IPS-18c (cell line): Measurements from ENCODE around the gene DPH5.

Experiments
- H3K4me3 ChIP-seq: 2 replicates; pipeline ENCODE4 v1.7.0; 2013; ENCODE audit warnings: low read depth, mild to moderate bottlenecking, low read length, moderate library complexity; ENCODE audit not compliant: insufficient read depth
- H3K9me3 ChIP-seq: one replicate; pipeline ENCODE4 v1.6.1; 2013; ENCODE audit warnings: mild to moderate bottlenecking, low read length, moderate library complexity; ENCODE audit not compliant: control insufficient read depth, insufficient read depth

DPH5 gene

DNA sequence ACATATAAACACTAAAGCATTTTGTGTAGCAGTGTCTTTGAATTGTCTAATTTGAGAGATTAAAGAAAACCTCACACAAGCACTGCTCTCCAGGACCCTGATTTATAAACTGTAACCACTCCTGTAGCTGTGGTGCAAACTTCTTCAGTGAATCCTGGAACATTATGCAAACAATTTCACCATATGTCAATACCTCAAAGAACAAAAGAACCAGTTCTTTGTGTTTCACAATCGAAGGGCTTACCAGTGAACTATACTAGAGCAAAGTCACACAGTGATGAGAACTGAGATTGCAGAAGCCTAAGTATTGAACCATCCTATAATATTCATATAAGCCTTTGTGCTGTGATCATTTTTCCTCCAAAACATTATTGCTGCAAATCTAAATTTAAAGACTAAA lies 21.5 kb downstream of the DPH5 start:
- no peak overlapping the region for H3K4me3 ChIP-seq
- no peaks in the 10 kb centered on the region for H3K9me3 ChIP-seq

DNA sequence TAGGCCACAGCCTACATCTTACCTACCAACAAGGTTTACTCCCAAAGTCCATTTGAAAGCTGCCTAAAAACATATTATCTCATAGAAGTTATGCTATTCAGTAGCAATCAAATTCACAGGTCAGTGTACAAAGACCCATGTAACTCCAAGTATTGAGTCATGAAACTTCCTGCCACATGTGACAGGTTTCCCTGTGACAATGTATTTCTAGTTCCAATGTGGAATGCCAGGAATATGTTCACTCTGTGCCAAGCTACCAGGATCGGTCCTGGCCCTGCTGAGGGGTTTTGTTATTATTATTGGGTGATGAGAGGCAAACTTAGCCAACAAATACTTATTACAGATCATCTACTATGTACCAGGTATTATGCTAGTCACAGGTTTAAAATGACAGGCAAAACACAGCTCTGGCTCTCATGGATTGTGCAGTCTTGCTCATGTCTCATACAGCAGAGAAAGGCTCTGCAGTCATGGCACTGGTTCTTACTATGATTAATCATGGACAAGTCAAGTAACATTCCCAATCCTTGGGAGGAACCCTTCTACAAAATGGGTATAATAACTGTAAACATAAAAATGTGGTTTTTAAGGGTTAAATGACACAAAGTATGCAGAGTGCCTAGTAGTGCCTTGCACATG lies 22.5 kb downstream of the DPH5 start:
- Histone ChIP-seq H3K4me3 (no peak overlapping the region), H3K9me3 (no peaks in the 10 kb centered on the region)

DNA sequence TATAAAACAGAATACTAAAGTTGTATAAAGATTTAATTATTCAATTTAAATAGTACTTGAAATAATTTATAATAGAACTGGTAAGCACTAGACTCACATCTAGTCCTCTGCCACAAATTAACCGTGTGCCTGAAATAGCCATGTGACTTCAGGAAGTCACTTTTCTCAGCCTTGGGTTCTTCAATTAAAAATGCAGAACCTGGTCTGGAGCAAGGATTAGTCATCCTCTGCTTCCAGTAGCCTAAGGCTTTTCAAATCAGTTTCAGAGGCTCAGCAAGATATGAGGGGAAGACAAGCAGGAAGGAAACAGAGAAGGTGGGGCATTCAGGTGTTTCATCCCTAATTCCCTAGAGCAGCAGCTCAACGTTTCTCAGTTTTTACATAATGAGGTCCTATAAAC lies 23.0 kb downstream of the DPH5 start:
- H3K9me3 ChIP-seq: no peaks in the 10 kb centered on the region
- no peak overlapping the region for H3K4me3 ChIP-seq

DNA sequence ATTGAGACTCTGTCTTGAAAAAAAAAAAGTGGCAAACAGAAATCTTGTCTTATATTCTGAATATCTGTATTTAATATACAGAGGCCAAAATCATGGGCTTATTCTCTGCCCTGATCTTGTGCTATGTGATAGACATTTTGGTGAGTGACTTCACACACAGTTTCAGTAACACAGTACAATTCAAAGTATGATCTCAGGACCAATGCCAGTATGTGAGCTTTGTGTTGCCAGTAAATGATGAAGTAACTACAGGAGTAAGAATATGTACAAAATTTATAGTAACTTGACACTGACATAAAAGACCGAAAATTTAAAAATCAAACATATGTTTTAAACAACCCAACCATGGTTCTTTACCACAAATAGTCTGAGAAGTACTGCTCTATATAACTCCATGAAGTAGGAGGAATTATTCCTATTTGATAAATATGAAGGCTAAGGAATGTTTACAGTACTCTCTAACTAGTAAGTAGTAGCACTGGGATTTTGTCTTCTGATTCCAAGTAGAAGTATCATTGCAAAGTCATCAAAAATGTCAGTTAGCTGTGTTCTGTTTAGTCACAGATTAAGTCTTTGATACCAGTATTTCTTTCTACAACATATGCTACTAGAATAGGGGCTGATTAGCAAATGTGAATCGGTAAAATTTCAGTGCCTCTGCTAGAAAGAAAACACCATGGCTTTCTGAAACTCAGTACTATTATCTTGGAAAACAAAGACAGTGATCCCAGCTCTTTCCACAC lies 25.3 kb downstream of the DPH5 start:
- Histone ChIP-seq H3K4me3 (no peak overlapping the region), H3K9me3 (no peaks in the 10 kb centered on the region)

DNA sequence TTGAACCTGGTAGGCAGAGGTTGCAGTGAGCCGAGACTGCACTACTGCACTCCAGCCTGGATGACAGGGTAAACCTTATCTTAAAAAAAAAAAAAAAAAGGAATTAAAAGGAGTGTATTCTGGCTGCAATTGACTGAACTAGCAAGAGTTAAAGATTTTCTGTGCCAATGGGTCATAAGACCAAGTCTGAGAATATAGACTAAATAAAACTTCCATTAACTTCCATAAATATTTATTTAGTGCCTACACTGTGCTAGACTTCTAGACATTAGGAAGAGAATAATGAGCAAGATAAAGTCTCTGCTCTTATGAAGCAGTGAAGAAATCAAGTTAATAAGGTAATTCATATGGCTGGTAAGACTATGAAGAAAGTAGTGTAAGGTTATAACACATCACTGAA lies 27.2 kb downstream of the DPH5 start:
- Histone ChIP-seq H3K4me3 (no peak overlapping the region), H3K9me3 (no peaks in the 10 kb centered on the region)

DNA sequence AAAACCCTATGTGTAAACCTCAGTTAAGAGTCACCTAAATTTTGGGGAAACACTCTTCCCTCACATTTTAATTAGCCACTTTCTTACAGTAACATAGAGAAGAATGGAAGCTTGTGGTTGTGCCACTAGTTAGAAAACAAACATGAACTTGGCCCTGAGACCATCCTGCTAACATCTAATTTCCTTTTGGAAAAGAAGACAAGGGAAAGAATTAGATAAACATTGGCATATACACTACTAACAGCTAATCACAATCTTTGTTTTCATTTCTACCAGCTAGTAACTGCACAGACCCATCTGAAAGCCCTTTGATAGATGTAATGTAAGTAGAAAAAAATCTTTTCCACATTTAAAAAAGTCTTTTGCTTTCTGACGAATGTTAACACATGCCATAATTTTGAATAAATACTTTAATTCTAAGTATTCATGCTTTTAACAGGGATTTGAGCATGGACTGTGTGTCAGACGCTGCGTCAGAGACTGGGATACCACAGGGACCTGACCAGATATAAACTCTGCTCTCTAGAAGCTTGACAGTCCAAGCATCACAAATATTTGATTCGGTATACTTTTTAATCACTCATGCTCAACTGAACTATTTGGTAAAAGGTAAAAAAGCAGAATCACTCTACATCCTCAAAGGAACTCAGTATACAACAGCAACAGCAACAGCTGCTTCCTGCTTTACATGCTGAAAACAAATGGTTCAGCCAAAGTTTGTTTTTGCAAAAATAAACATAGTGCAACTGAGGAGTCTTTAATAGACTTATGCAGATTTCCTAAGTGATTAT lies 30.2 kb downstream of the DPH5 start:
- Histone ChIP-seq H3K4me3 (no peak overlapping the region), H3K9me3 (no peaks in the 10 kb centered on the region)

GRCh38 chr1:100989306-100990077 lies 36.1 kb downstream of the DPH5 start:
- Histone ChIP-seq H3K9me3 (no peaks in the 10 kb centered on the region), H3K4me3 (no peak overlapping the region)

DNA sequence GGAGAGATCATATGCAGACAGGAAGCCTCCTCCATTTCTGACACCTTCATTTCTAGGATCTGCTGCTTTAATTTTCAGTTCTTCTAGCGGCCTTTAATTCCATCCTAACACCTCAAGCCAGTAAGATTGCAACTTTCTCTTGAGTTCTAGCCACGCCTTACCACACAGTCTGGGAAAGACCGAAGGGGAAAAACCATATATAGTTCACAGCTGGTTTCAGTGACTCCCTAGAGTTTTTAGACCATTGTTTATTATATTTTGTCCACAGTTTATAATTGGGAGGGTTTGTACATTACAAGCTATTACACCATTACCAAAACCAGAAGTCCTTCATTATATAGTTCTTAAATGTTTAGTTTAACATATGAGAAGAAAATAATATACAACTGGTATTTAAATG lies 37.5 kb downstream of the DPH5 start:
- H3K9me3 ChIP-seq: no peaks in the 10 kb centered on the region
- no peak overlapping the region for H3K4me3 ChIP-seq

DNA sequence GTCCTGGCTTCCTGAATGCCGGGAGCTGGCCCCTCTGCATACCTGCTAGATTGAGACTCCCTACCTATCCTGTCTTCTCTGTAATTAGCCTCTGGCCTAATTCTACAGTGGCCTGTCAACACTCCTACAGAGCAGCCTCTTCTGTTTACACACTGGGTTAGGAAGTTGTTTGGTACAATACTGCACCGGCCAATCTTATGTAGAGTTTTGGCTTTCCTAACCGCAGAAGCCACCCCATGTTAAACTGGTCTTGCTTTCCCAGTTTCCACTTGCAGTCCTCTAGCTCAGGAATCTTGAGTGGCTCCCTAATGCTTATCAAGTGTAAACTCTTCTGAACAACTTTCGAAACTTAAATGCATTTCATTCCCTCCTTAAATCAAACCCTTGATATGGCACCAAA lies 42.8 kb downstream of the DPH5 start:
- H3K4me3 ChIP-seq: no peak overlapping the region
- no peaks in the 10 kb centered on the region for H3K9me3 ChIP-seq

GRCh38 chr1:100979631-100980030 lies 46.0 kb downstream of the DPH5 start:
- H3K9me3 ChIP-seq: no peaks in the 10 kb centered on the region
- H3K4me3 ChIP-seq: no peak overlapping the region

DNA sequence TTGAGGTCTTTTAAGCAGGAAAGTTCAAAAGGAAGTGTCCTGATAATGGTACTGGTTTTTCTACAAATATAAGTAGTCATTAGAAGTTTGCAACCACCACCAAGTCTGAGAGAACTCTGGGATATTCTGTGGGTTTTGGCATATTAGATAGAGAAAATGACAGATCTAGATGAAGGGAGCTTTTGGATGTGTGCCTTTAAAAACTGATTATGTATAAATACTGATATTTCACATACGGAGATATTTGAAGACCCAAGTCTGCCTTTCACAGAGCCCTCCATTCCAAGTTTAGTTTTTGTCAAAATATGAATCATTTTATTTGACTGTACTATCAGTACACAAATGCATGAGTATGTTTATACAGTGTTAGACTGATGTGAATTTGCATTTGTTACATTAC lies 48.6 kb downstream of the DPH5 start:
- H3K9me3 ChIP-seq: no peaks in the 10 kb centered on the region
- H3K4me3 ChIP-seq: no peak overlapping the region

- Histone ChIP-seq H3K9me3 (no peaks in the 10 kb centered on the region), H3K4me3 (no peak overlapping the region)
Measured at GRCh38 chr1:100972185-100972584, 53.4 kb downstream of the DPH5 start.

DNA sequence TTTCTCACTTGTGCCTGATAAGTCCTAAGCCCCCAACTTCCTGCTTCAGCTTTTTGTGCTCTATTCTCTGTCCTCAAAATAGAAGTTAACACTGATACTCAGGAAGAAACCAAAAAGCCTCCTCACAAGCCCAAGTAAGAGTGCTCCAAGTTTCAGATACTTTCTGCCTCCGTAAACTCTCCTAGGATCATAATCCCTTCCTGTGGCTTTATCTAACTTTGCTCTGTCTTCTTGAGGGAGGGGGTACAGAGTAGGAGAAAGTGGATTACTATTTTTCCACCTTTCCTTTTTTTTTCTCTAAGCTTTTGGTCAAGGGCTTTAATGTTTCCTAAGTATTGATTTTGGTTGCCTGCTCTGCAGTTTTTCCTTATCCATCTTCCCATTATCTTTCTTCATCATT lies 54.6 kb downstream of the DPH5 start:
- no peak overlapping the region for H3K4me3 ChIP-seq
- no peaks in the 10 kb centered on the region for H3K9me3 ChIP-seq

- H3K9me3 ChIP-seq: no peaks in the 10 kb centered on the region
- no peak overlapping the region for H3K4me3 ChIP-seq
Measured at GRCh38 chr1:100969327-100969726, 56.3 kb downstream of the DPH5 start.

- H3K4me3 ChIP-seq: no peak overlapping the region
- H3K9me3 ChIP-seq: no peaks in the 10 kb centered on the region
Measured at GRCh38 chr1:100968621-100969020, 57.0 kb downstream of the DPH5 start.

DNA sequence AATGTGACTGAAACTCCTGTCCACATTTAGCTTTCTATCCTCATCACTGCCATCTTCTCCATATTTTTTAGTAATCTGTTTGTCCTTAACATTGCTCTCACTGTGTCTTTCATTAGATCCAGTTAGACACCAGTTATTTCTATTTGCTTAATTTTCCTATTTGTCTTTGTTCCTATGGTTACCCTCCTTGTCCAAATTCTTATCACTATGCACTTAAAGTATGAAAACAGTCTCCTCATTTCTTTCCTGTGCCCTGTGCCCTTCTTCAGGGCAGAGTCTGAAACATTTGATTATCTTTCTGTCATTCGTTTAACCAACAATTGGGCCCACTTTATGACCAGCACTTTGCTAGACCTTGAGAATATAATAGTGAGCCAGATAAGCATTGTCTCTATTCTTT lies 65.5 kb downstream of the DPH5 start:
- H3K9me3 ChIP-seq: no peaks in the 10 kb centered on the region

GRCh38 chr1:100959502-100960060 lies 66.0 kb downstream of the DPH5 start:
- no peaks in the 10 kb centered on the region for H3K9me3 ChIP-seq
- H3K4me3 ChIP-seq: no peak overlapping the region

More for the DNA sequence above, 65.5 kb downstream of the DPH5 start:
- H3K4me3 ChIP-seq: no peak overlapping the region
